Naive thymus-derived CD8-positive, alpha-beta T cell (primary cell): ENCODE data around the gene NRXN3. TPM values are rescaled to one million over a fixed set of nuclear protein-coding genes. Genes with fewer than 3 reads are reported as not detected.

Source experiments
- ATAC-seq, 2 donors: fragments of 150-1000 bp; cut with Tn5 transposase in 1 of 2; sonication (Bioruptor Pico), chemical (Tn5 transposase) in 1 of 2; 1 replicate in 1 of 2; 2 replicates in 1 of 2; pipeline ENCODE4 v1.10.0; 2021; ENCODE audit warnings: mild to moderate bottlenecking in 2 of 2, moderate library complexity in 2 of 2
- POLR2A ChIA-PET: fragments of 350-600 bp; sonication (Branson Sonifier 250); formaldehyde crosslinking; loops from one replicate; lab custom pipeline; 2021; ENCODE audit warnings: antibody characterized with exemption; lab: Charles Lee
- DNase-seq, 10 donors: peaks; one replicate each; pipeline versions ENCODE4 v3.0.0 to v3.0.0-alpha.2; 2020 to 2022
- H3K27ac Mint-ChIP-seq, 10 donors: one replicate each; pipeline ENCODE4 v1.8.0; 2020 to 2022; ENCODE audit warnings: mild to moderate bottlenecking in 10 of 10, mixed read lengths in 10 of 10, moderate library complexity in 4 of 10, inconsistent platforms in 1 of 10
- H3K27me3 Mint-ChIP-seq, 5 donors: one replicate each; pipeline ENCODE4 v1.8.0; 2021 to 2022; ENCODE audit warnings: mixed read lengths in 5 of 5
- H3K36me3 Mint-ChIP-seq, 3 donors: one replicate each; pipeline ENCODE4 v1.8.0; 2020 to 2022; ENCODE audit warnings: mixed read lengths in 3 of 3, mild to moderate bottlenecking in 2 of 3, inconsistent platforms in 1 of 3
- H3K4me1 Mint-ChIP-seq, 4 donors: one replicate each; pipeline ENCODE4 v1.8.0; 2021 to 2022; ENCODE audit warnings: mixed read lengths in 4 of 4
- H3K4me3 Mint-ChIP-seq, 10 donors: one replicate each; pipeline ENCODE4 v1.8.0; 2020 to 2022; ENCODE audit warnings: mild to moderate bottlenecking in 10 of 10, mixed read lengths in 10 of 10, moderate library complexity in 6 of 10, inconsistent platforms in 1 of 10
- H3K9me3 Mint-ChIP-seq, 9 donors: one replicate each; pipeline ENCODE4 v1.8.0; 2020 to 2022; ENCODE audit warnings: mixed read lengths in 9 of 9, mild to moderate bottlenecking in 3 of 9, inconsistent platforms in 1 of 9, moderate library complexity in 1 of 9
- polyA plus RNA-seq, 3 donors: library from polyadenylated mRNA; unstranded; fragments of 300-500 nt; fragmentation: Illumina TruSeq; gene quantifications; one replicate each; pipeline ENCODE4 v1.2.3, GENCODE V29; 2021
- total RNA-seq, 8 experiments: library from RNA in 2 of 8; stranded (reverse) in 2 of 8; gene quantifications; one replicate each; pipeline ENCODE4 v1.2.3 and lab custom pipeline; 2021 to 2026

NRXN3 gene
- total and polyA plus RNA-seq, 5 experiments from 2014 or later: not detected

GRCh38 chr14:78834766-78835451 is 664.7 kb downstream of the NRXN3 start:
- DNase-seq (no peak), ATAC-seq (no peak)
- H3K4me3 Mint-ChIP-seq: no peak overlapping the region
- POLR2A ChIA-PET: no interaction called here
- H3K27me3 Mint-ChIP-seq: peaks cover 4 to 10% (median 6%) of the 10 kb centered on the region in 5 donors
- H3K36me3 Mint-ChIP-seq: no peaks in the 10 kb centered on the region
- no peaks in the 10 kb centered on the region for H3K4me1 Mint-ChIP-seq
- H3K27ac Mint-ChIP-seq: no peak overlapping the region
- peaks cover 0 to 5% (median 0%) of the 10 kb centered on the region in 9 donors for H3K9me3 Mint-ChIP-seq

DNA sequence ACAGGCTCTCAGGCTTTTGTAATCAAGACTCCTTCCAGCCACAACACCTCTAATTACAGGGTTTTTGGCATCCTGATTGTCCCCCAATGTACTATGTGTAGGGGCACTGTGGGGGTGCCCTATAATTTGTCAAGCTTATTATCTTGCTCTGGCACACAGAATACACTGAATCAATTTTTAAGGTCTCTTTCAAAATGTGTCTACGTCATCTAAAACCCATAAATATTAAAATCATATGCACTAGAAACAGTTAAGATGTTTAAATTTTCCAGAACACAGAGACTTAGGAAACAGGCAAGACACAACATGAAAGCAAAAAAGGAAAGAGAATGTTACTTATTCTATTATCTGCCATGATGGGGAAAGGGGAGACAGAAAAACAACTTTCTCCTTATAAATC is 665.7 kb downstream of the NRXN3 start:
- H3K9me3 Mint-ChIP-seq: peaks cover 0 to 5% (median 0%) of the 10 kb centered on the region in 9 donors
- H3K36me3 Mint-ChIP-seq: no peaks in the 10 kb centered on the region
- H3K4me3 Mint-ChIP-seq: no peak overlapping the region
- DNase-seq (no peak), ATAC-seq (no peak)
- H3K4me1 Mint-ChIP-seq: no peaks in the 10 kb centered on the region
- POLR2A ChIA-PET: no interaction called here
- H3K27ac Mint-ChIP-seq: peak overlapping the region in 1 of 10 donors; percentile 51
- H3K27me3 Mint-ChIP-seq: peaks cover 4 to 10% (median 6%) of the 10 kb centered on the region in 5 donors

GRCh38 chr14:78836777-78837176 is 666.6 kb downstream of the NRXN3 start:
- ATAC-seq (no peak), DNase-seq (no peak)
- Mint-ChIP-seq H3K27ac (no peak overlapping the region), H3K36me3 (no peaks in the 10 kb centered on the region), H3K9me3 (peaks cover 0 to 5% (median 0%) of the 10 kb centered on the region in 9 donors), H3K4me3 (no peak overlapping the region), H3K4me1 (no peaks in the 10 kb centered on the region), H3K27me3 (peaks cover 4 to 10% (median 6%) of the 10 kb centered on the region in 5 donors)
- POLR2A ChIA-PET: no interaction called here

- Mint-ChIP-seq H3K4me1 (no peaks in the 10 kb centered on the region), H3K4me3 (no peak overlapping the region), H3K36me3 (no peaks in the 10 kb centered on the region), H3K27ac (no peak overlapping the region), H3K27me3 (peaks cover 3 to 8% (median 6%) of the 10 kb centered on the region in 5 donors), H3K9me3 (peaks cover 0 to 4% (median 0%) of the 10 kb centered on the region in 9 donors)
- POLR2A ChIA-PET: no interaction called here
- ATAC-seq (no peak), DNase-seq (no peak)
These were observed 668.8 kb downstream of the NRXN3 start for GRCh38 chr14:78838959-78839358.

- H3K36me3 Mint-ChIP-seq: no peaks in the 10 kb centered on the region
- no peak for ATAC-seq
- peaks cover 0 to 4% (median 4%) of the 10 kb centered on the region in 5 donors for H3K27me3 Mint-ChIP-seq
- no peak overlapping the region for H3K4me3 Mint-ChIP-seq
- H3K9me3 Mint-ChIP-seq: peaks cover 0 to 4% (median 0%) of the 10 kb centered on the region in 9 donors
- POLR2A ChIA-PET: no interaction called here
- no peaks in the 10 kb centered on the region for H3K4me1 Mint-ChIP-seq
- H3K27ac Mint-ChIP-seq: no peak overlapping the region
- DNase-seq: no peak
These were observed 670.7 kb downstream of the NRXN3 start for GRCh38 chr14:78840898-78841297.

GRCh38 chr14:78847801-78848200 is 677.6 kb downstream of the NRXN3 start:
- ATAC-seq (no peak), DNase-seq (no peak)
- POLR2A ChIA-PET: no interaction called here
- H3K4me3 Mint-ChIP-seq: no peak overlapping the region
- H3K9me3 Mint-ChIP-seq: peaks cover 0 to 2% (median 0%) of the 10 kb centered on the region in 9 donors
- no peak overlapping the region for H3K27ac Mint-ChIP-seq
- H3K4me1 Mint-ChIP-seq: no peaks in the 10 kb centered on the region
- H3K36me3 Mint-ChIP-seq: no peaks in the 10 kb centered on the region
- peaks cover 0 to 22% (median 4%) of the 10 kb centered on the region in 5 donors for H3K27me3 Mint-ChIP-seq

GRCh38 chr14:78848234-78848820 is 678.2 kb downstream of the NRXN3 start:
- no peaks in the 10 kb centered on the region for H3K4me1 Mint-ChIP-seq
- H3K27ac Mint-ChIP-seq: no peak overlapping the region
- DNase-seq (peak in 4 of 10 donors; percentile 0 to 15 (median 4)), ATAC-seq (no peak)
- POLR2A ChIA-PET: no interaction called here
- no peaks in the 10 kb centered on the region for H3K36me3 Mint-ChIP-seq
- H3K4me3 Mint-ChIP-seq: no peak overlapping the region
- peaks cover 0 to 22% (median 4%) of the 10 kb centered on the region in 5 donors for H3K27me3 Mint-ChIP-seq
- peaks cover 0 to 2% (median 0%) of the 10 kb centered on the region in 9 donors for H3K9me3 Mint-ChIP-seq

DNA sequence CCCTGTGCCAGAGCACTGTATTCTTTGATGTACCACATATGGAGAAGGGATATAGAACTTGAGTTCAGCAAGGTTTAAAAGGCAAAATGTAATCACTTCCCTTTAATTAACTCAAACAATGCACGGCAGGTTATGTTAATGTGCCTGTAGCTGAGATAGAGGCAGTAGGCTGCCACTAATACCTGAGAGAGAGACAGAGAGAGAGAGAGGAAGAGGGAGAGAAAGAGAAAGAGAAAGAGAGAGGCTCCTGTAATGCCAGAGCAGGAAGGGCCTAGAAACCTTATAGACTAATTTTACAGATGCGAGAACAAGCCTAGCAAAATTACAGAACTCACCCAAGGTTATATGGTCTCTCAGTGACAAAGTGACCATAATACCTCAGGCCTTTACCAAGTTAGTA is 679.8 kb downstream of the NRXN3 start:
- H3K4me1 Mint-ChIP-seq: no peaks in the 10 kb centered on the region
- ATAC-seq (no peak), DNase-seq (no peak)
- H3K36me3 Mint-ChIP-seq: no peaks in the 10 kb centered on the region
- no peak overlapping the region for H3K27ac Mint-ChIP-seq
- peaks cover 0 to 22% (median 2%) of the 10 kb centered on the region in 5 donors for H3K27me3 Mint-ChIP-seq
- H3K9me3 Mint-ChIP-seq: peaks cover 0 to 2% (median 0%) of the 10 kb centered on the region in 9 donors
- no peak overlapping the region for H3K4me3 Mint-ChIP-seq
- POLR2A ChIA-PET: no interaction called here

GRCh38 chr14:78851189-78851588 is 681.0 kb downstream of the NRXN3 start:
- Mint-ChIP-seq H3K4me1 (no peaks in the 10 kb centered on the region), H3K27ac (no peak overlapping the region), H3K36me3 (no peaks in the 10 kb centered on the region), H3K27me3 (peaks cover 0 to 22% (median 2%) of the 10 kb centered on the region in 5 donors), H3K9me3 (no peaks in the 10 kb centered on the region), H3K4me3 (no peak overlapping the region)
- DNase-seq (no peak), ATAC-seq (no peak)
- POLR2A ChIA-PET: no interaction called here

DNA sequence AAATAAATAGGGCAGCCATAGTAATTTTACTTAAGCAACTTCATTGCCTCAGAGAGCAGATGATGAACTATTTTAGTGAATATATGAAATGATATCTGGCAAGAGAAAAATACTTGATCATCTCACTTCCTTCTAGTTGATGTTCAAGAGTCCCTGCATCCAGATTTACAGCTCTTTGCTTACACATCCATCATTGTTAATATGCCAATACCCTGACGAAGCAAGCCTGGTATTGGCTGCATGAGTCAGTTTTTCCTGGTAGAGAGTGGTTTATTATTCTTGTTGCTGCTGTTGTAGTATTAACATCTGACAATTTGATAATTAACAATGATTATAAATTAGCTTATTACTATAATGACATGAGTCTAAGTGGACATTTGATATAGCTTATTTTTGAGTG is 681.9 kb downstream of the NRXN3 start:
- H3K27ac Mint-ChIP-seq: no peak overlapping the region
- ATAC-seq (no peak), DNase-seq (no peak)
- no peaks in the 10 kb centered on the region for H3K4me1 Mint-ChIP-seq
- no peak overlapping the region for H3K4me3 Mint-ChIP-seq
- no peaks in the 10 kb centered on the region for H3K9me3 Mint-ChIP-seq
- H3K27me3 Mint-ChIP-seq: peaks cover 0 to 22% (median 2%) of the 10 kb centered on the region in 5 donors
- POLR2A ChIA-PET: no interaction called here
- H3K36me3 Mint-ChIP-seq: no peaks in the 10 kb centered on the region

- ATAC-seq: no peak
- Mint-ChIP-seq H3K27ac (no peak overlapping the region), H3K36me3 (no peaks in the 10 kb centered on the region), H3K27me3 (peaks cover 0 to 10% (median 1%) of the 10 kb centered on the region in 5 donors), H3K4me3 (no peak overlapping the region), H3K4me1 (no peaks in the 10 kb centered on the region), H3K9me3 (peaks cover 0 to 5% (median 1%) of the 10 kb centered on the region in 9 donors)
- DNase-seq: no peak
- POLR2A ChIA-PET: no interaction called here
These were observed 687.8 kb downstream of the NRXN3 start for GRCh38 chr14:78857974-78858373.

GRCh38 chr14:78863143-78863542 is 693.0 kb downstream of the NRXN3 start:
- H3K4me1 Mint-ChIP-seq: no peaks in the 10 kb centered on the region
- DNase-seq (peak in 1 of 10 donors; percentile 1), ATAC-seq (no peak)
- H3K36me3 Mint-ChIP-seq: no peaks in the 10 kb centered on the region
- H3K4me3 Mint-ChIP-seq: no peak overlapping the region
- POLR2A ChIA-PET: no interaction called here
- no peaks in the 10 kb centered on the region for H3K27me3 Mint-ChIP-seq
- peaks cover 0 to 26% (median 2%) of the 10 kb centered on the region in 9 donors for H3K9me3 Mint-ChIP-seq
- no peak overlapping the region for H3K27ac Mint-ChIP-seq

DNA sequence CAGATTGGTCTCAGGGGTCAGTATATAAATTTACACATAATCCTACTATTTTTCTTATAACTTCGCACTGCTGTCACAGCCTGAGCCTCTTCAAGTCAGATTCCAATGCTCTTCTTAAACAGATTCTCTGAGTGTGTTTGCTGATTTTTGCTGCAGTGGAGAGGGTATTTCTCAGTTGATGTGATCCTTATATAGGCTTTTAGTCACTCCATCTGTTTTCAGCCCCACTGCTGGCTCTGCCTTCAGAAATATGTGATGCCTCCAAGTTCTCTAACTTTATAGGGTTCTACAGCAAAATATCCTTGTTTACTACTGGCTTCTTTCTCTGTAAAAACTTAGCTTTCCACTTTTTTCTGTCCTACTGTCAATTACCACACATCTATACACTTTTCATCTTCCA is 702.7 kb downstream of the NRXN3 start:
- Mint-ChIP-seq H3K4me1 (no peaks in the 10 kb centered on the region), H3K4me3 (no peak overlapping the region), H3K27ac (no peak overlapping the region), H3K9me3 (peaks cover 0 to 18% (median 0%) of the 10 kb centered on the region in 9 donors), H3K27me3 (peaks cover 0 to 8% (median 0%) of the 10 kb centered on the region in 5 donors), H3K36me3 (no peaks in the 10 kb centered on the region)
- POLR2A ChIA-PET: interaction anchor here (1.1 kb wide), 1 partner anchor 10 kb away, joined by 3 read pairs; no protein-coding TSS in a partner anchor
- ATAC-seq (no peak), DNase-seq (no peak)
